ENCODE measurements around the gene FAM20C.

FAM20C gene

DNA sequence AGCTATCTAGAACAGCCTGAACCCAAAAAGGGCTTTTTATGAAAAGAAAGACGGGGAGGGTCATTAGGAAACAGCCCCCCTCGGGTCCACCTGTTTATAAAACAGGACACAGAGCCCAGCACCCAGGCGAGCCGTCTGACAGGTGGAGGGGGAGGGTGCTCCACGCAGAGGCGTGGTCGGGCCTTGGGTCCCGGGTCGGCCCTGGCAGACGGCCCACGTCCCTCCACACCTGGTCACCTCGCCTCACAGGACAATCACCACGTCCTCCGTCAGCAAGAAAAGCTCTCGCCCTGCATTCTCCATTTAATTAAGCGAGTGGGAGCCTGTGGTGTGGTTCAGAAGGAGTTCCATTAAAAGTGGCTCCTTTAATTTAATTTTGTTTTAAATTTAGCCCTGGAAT lies 55.3 kb downstream of the FAM20C start:
- DNase-seq, result no peak

DNA sequence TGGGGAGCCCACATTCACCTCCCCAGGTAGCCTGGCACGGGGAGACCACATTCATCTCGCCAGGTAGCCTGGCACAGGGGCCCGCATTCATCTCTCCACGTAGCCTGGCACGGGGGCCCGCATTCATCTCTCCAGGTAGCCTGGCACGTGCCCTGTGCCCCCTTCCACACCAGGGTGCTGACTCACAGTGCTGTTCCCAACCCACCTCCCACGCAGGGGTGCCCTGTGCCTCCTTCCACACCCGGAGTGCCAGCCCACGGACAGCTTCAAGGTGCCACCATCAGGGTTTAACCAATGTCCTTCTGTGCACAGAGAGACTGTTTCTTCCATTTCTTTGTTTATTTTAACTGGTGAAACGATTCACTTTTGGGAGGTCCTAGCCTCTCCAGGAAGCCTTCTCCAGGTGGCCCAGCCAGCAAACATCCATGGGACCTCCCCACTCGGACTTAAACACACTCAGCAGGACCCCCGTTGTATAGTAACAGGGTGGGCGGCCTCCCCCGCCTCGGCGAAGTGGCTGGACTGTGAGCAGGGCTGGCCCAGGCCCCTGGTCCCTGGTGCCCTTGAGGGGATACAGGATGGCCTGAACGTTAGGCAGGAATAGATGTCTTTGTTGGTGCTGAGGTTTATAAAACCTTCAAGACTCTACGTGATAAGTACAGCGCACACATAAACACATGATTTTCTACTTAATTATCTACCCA lies 56.5 kb downstream of the FAM20C start:
- no peak for DNase-seq

DNA sequence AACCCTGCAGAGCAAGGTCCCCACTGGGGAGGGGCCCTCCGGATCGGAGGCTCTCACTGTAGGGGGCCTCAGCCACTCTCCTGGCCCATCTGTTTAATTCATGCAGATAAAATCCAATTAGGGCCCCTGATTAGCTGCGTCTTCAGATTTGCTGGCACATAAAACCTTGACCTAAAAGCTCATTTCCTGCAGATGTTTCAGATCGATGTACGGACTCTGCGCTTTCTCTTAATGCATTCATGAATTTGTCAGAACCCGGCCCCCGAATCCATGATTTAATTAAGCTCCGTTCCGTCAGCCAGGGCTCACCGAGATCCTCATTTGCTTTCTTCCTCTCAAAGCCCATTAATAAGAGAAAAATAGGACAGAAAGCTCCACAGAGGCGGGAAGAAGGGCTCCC lies 57.6 kb downstream of the FAM20C start:
- DNase-seq, result no peak

DNA sequence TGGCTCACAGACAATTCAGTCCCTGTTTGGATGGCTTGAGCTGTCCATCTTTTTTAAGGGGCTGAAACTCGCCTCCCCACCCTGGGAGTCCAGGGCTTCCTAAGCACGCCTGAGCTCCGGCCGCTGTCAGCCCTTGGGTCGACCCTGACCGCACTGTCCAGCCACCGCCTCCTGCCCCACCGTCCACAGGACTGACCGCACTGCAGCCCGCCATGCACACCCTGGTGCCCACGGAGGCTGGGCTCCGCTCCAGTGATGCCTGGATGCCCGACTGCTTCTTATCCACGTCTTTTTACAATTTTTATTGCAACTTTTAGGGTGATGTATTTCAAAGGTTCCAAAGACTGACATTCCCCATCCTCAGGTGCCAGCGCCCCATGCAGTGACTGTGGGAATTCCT lies 58.2 kb downstream of the FAM20C start:
- no peak for DNase-seq

DNA sequence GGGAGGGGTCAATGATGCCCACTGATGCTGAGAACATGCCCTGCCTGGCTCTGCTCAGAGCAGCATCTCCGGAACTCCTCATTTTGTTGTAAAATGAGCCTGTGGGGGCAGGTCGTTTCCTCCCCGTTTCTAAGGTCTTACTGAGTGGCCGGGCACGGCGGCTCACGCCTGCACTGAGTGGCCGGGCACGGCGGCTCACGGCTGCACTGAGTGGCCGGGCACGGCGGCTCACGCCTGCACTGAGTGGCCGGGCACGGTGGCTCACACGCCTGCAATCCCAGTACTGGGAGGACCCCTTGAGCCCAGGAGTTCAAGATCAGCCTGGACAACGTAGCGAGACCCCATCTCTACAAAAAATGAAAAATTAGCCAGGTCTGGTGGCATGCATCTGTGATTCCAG lies 58.6 kb downstream of the FAM20C start:
- DNase-seq, result no peak

DNA sequence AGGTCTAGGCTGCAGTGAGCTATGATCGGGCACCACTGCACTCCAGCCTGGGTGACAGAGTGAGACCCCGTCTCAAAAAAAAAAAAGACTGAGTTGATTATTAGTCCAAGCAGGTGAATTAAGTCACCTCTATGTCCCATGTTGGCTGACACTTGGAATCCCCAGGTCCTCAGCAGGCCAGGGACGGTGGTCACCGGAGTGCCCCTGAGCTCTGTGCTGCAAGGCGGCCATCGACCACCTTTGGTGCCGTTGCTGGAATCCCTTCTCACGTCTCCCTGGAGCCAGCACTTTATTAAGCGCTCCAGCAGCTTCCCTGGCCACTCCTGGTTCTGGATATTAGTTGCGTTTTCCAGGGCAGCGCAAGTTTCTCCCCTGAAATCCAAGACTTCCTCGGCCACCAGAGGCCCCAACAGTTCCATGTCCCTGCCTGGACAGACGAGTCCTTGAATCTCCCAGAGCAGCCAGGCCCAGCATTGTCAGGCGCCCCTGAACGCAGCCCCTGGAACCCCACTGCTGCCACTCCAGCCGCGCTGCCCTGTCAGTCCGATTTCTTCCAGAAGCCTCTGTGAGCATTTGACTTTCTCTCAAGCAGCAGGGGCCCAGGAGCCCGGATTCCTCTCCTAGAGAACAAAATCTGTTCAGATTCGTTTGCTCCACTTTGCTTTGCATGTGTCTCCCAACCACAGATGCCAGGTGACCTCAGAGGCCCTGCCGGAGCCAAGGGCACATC lies 59.2 kb downstream of the FAM20C start:
- DNase-seq, result no peak

DNA sequence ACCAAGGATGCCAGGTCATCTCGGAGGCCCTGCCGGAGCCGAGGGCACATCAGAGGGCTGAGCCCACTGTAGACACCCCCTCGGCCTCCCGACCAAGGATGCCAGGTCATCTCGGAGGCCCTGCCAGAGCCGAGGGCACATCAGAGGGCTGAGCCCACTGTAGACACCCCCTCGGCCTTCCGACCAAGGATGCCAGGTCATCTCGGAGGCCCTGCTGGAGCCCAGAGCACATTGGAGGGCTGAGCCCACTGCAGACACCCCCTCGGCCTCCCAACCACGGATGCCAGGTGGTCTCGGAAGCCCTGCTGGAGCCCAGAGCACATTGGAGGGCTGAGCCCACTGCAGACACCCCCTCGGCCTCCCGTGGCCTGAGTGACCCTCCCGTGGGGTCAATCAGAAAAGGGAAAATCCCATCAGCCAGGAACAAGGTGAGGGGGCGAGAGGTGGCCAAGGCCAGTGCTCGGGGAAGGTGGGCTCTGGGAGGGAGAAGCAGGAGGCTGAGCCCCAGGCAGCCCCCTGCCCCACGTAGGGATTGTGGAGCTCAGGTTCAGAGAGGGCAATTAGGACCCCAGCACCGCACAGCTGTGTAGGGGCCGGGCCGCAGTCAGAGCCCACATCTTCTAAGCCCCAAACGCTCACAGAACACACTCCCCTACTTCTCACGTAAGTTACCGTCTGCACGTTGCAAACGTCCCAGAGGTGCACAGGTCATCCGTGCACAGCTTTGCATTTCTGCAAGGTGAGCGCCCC lies 60.0 kb downstream of the FAM20C start:
- DNase-seq, result no peak

DNA sequence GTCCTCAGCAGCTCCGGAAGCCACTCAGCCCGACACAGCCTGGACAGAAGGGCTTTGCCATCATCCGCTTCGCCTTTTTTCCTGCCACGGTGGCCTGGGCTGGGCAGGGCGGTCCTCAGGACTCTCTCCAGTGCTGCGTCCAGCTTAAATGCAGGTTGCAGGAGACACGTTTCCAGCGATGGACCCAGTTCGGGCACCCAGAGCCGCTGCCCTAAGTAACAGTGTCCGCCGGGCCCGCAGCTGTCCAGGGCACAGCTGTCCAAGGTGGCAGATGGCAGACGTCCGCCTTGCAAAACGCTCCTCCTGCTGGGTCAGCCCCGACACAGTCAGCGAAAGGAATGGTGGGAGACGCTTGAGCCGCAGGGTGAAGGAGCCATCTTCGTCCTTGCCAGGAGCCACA lies 60.6 kb downstream of the FAM20C start:
- DNase-seq, result no peak

DNA sequence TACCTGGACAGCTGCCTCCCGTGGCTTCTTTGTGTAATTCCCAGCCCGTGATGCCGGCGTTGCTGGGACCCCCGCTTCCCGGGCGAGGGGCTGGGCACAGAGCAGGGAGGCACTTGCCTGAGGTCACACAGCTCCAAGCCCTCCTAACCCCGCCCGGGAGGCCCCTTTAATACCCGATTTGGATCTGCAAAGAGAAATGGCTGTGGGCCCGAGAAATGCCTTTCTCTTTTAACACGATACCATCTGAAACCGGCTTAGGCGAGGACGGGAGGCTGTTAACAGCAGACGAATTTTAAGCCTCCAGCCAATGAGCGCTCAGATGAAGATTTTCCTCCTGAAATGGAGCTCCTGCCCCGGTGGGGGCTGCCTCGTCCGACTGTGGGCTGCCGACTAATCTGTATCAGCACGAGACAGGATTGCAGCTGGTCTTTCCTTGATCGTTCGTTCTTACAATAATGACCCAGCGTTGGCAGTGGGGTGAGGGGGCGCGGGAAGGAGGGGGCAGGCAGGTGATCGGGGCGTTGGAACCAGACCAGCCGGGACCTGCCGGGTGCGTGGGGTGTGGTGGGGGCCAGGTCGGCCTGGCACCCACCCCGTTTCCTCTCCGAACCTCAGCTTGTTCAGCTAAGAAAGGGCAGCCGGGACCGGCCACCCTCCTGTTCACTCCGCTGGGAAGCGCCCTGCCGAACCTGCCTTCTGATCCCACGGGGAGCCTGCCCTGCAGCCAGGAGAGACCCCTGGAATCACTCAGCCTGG lies 61.4 kb downstream of the FAM20C start:
- no peak for DNase-seq

DNA sequence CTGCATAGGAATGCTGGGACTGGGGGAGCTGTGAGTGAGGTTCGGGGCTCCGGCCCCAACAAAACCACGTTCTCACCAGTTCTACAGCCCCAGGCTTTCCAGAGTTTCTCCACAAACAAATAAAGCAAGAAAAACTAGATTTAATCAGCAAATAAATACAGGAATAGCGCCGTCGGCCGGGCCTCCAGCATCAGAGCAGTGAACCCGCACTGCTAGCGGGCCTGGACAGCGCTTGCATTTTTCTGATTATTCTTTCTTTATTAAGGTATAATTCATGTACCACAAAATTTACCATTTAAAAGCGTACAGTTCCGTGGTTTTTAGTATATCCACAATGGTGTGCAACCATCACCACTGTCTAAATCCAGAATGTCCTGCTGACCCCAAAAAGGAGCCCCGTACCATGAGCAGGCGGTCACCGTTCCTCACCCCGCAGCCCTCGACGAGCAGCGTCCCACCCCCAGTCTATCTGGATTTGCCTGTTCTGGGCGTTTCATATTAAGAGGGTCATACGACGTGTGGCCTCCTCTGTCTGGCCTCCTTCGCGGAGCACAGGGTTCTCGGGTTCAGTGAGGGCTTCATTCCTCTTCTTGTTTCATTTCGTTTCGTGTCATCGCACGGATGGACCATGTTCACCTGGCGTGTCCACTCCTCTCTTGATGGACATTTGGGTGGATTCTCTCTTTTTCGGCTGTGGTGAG lies 62.1 kb downstream of the FAM20C start:
- no peak for DNase-seq

DNA sequence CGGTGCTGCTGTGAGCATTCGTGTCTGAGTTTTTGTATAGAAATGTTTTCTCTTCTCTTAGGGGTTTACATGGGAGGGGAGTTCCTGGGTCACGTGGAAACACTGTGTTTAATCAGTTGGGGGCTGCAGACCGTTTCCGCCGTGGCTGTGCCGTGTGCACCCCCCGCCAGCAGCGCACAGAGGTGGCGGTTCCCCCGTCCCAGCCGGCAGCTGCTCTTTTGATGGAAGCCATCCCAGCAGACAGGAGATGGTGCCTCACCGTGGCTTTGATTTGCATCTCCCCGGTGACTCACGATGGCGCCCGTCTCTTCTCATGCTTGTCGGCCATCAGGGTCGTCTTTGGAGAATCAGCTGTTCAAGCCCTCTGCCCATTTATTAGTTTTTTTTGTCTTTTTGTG lies 62.7 kb downstream of the FAM20C start:
- DNase-seq, result no peak

DNA sequence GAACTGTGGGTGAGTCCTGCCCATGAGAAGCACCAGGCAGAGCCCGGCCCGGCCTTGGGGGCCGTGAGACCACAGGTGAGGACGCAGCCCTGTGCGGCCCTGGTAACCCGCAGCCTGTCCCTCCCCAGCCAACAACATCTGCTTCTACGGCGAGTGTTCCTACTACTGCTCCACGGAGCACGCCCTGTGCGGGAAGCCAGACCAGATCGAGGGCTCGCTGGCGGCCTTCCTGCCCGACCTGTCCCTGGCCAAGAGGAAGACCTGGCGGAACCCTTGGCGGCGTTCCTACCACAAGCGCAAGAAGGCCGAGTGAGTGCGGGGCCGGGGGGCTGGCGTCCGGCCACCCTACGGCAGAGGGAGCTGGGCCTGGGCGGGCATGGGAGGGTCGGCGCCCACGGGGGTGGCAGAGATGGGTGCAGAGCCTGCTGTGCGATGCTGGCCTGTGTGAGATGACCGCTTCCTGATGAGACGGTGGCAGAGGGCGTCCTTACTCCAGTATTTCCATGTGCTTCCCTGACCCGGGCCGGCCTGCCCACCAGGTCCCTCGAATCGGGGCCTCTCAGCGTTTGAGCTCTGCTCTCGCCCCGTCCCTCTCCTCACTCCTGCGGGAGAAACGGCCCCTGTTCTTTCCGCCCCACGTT lies 63.5 kb downstream of the FAM20C start:
- DNase-seq, result no peak

DNA sequence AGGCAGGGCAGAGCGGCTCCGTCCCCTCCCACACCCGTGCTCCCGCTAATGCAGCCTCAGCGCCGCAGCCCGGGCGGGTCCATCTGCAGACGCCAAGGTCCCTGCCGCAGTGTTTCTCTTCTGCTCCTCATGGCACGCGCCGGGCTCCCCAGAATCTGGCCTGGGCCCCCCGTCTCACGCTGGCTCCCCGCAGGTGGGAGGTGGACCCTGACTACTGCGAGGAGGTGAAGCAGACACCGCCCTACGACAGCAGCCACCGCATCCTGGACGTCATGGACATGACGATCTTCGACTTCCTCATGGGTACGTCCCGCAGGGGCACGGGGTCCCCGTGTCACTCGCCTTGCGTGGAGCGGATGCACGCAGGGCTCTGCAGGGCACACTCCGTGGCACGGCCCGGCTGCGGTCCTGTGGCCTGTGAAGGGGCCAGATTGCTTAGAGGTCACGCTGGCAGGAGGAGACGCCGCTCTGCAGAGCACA lies 64.1 kb downstream of the FAM20C start:
- DNase-seq, result no peak

DNA sequence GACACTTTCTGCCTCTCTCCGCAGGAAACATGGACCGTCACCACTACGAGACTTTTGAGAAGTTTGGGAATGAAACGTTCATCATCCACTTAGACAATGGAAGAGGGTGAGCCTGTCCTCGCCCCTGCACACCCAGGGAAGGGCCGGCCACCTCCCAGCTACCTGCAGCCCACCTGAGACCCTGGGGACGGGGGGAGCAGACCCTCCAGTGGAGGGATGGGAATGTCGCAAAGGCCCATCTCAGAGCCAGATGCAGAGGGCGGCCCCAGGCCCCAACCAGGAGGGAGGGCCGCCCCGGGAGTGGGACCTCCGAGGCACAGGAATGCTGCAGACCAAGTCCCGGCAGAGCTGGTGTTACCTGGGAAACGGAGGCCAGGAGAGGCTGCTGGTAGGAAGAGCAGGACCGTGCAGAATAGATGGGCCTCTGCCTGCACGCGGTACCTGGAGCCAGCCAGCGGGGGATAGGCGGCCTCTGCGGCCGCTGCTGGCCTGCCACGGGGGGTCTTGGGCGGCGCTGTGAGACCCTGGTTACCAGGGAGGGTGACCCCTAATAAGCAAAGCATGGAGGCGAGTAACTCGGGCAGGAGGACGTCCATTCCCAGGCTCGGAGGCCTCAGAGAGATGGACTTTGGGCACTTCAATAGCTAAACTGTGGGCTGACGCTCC lies 64.7 kb downstream of the FAM20C start:
- no peak for DNase-seq

DNA sequence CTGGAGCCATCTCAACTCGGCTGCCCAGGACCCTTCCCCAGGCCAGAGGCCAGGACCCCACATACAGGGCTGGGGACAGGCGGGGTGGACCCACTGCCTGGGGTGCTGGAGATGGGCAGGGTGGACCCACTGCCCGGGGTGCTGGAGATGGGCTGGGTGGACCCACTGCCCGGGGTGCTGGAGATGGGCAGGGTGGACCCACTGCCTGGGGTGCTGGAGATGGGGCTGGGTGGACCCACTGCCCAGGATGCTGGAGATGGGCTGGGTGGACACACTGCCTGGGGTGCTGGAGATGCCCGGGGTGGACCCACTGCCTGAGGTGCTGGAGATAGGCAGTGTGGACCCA lies 65.2 kb downstream of the FAM20C start:
- no peak for DNase-seq

DNA sequence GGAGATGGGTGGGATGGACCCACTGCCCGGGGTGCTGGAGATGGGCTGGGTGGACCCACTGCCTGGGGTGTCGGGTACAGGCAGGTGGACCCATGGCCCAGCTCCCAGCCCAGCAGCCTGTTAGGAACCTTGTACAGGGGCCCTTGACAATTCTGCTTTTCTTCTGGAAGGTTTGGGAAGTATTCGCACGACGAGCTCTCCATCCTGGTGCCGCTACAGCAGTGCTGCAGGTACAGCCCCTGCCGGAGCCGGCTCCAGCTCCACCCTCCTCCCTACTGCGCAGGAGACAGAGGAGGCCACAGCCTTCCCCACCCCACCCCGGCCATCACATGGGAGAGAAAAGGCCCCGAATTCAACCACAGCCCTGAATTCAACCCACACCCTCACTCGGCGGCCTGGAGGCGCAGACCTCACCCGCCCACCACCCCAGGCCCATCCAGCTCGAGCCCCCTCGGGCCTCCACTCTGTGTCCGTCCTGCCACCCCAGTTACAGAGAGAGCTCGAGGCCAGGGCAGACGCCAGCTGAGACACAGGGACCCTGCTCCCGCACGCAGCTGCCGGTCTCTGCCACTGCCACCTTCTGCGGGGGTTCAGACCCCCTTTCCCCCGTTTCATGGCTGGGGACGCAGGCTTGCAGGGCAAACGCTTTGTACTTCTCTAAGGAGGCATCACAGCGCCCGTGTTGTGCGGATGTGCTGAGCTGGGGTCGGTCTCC lies 66.3 kb downstream of the FAM20C start:
- DNase-seq, result no peak

DNA sequence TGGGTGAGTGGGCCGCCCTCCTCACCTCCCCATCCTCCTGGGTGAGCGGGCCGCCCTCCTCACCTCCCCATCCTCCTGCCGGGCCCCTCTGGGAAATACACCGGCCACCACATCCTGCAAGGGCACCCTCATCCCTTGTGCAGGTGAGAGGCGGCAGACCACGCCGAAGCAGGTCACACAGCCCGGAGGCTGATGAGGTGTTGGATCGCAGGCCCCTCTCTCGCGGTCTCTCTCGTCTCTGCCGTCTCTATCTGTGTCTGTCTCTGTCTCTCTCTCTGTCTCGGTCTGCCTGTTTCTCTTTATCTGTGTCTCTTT lies 66.8 kb downstream of the FAM20C start:
- no peak for DNase-seq

DNA sequence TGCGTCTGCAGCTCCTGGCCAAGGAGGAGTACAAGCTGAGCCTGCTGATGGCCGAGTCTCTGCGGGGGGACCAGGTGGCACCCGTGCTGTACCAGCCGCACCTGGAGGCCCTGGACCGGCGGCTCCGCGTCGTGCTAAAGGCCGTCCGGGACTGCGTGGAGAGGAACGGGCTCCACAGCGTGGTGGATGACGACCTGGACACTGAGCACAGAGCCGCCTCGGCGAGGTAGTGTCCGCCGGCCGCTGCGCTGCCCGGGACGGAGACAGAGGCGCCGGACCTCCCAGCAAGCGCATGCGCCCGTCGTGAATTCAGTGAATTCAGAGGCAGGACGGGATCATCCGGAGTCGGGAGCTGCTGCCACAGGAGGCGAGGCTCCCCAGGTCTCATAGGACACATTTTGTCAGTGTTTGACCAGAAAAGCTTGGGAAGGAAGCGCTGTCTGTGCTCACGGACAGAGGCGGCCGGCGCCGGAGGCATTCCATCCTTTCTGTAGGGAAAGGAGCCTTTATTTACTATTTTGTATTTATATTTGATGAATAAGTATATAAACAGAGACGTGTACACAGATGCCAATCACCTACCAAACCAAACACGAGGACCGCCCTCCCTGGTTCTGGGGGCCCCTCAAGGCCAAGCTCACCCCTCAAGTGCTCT lies 67.5 kb downstream of the FAM20C start:
- DNase-seq, result no peak

DNA sequence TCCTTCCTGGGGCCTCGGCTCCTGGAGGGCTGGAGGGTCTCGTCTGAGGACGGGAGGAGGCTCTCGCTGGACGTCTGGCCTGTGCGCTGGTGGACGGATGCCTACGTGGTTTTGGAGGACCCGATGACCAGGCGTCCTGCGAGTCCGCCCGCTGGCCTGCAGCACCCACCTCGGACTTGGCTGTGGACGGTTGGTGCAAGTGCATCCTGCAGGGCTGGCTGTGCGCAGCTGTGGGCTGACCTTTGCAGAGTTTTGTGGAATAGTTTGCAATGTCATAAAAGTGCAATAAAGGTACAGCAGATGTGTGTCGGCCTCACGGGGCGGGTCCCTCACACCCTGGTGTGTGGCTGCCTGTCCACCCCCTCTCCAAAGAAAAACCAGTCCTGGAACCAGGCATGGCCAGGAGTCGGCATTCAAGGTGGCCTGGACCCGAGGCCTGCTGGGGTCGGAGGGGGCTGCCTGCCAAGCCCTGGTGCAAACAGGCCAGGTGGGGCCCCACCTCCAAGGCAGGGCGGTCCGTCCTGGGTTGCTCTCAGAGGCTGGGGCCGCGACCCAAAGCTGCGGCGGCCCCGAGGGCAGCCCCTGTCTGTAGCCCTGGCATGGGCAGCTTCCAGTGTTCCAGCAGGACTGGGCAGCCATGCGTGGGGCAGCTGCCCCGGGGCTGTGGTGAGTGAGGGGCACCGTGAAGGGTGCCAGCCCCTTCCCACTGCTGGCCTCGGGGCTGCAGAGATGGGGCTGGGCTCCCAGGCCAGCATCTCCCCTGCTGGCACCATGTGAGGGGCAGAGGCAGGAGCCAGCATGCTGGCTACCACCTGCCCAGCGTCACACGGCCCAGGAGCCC lies 68.3 kb downstream of the FAM20C start:
- DNase-seq, result no peak

Data from activated CD4-positive, alpha-beta T cell treated with anti-CD3 and anti-CD28 coated beads, Interleukin-10, Interleukin-2, amounts not matched to agents 100 ng/mL and 50 ng/mL, durations not matched to agents 16 hours and 8 hours (primary cell).